K562 (cell line): ENCODE data around the gene ERC2. TPM values are rescaled to one million over a fixed set of nuclear protein-coding genes. Genes with fewer than 3 reads are reported as not detected.

Experiments
- NFATC3 ChIP-seq: fragments of 450-650 bp; IDR thresholded peaks from 2 replicates; pipeline ENCODE4 v1.6.1; 2017; ENCODE audit warnings: mild to moderate bottlenecking
- ZNF766 ChIP-seq: fragments of 200-800 bp; sonication (Bioruptor generic); conservative IDR thresholded peaks from 2 replicates; pipeline ENCODE4 v1.6.1; 2016; ENCODE audit warnings: missing genetic modification characterization, missing compliant biosample characterization
- polyA plus RNA-seq, 8 experiments: library from polyadenylated mRNA; depleted of rRNA in 4 of 8; stranded (reverse) in 5 of 8; unstranded in 3 of 8; fragments of >200 nt; fragmentation: Nextera tagmentation in 2 of 8; fragmentation: Illumina TruSeq in 1 of 8; extraction: Ambion mirVana in 2 of 8; extraction: Trizol in 1 of 8; gene quantifications; 2 replicates each; pipeline versions ENCODE4 v1.2.1 to v1.2.3, GENCODE V29; 2011 to 2014; ENCODE audit warnings: inconsistent platforms in 1 of 8, missing spikeins in 1 of 8
- total RNA-seq, 7 experiments: library from RNA; depleted of rRNA in 6 of 7; stranded (reverse); fragments of >200 nt in 6 of 7; fragmentation: Illumina TruSeq in 2 of 7; extraction: Trizol in 2 of 7; gene quantifications; 2 replicates each; pipeline versions ENCODE4 v1.2.1 to v1.2.3, GENCODE V29; 2011 to 2021; ENCODE audit warnings: low replicate concordance in 1 of 7
- TF ChIP-seq, protein P1 (sequence below): fragments of 450-650 bp; formaldehyde crosslinking; IDR thresholded peaks from 2 replicates; pipeline ENCODE4 v1.4.0; 2022; ENCODE audit warnings: missing genetic modification characterization
- TF ChIP-seq, protein P2 (sequence below): IDR thresholded peaks from 2 replicates; pipeline ENCODE4 v1.6.1; 2011; ENCODE audit not compliant: insufficient read length; ENCODE audit errors: extremely low read depth
- TF ChIP-seq, protein P3 (sequence below): sonication (generic); formaldehyde crosslinking; IDR thresholded peaks from 2 replicates; pipeline ENCODE4 v1.8.1; 2023; ENCODE audit warnings: mild to moderate bottlenecking, missing genetic modification reagents
- TF ChIP-seq, protein P4 (sequence below), 2 experiments: fragments of 150-350 bp in 1 of 2; IDR thresholded peaks; 2 replicates each; pipeline ENCODE4 v1.6.1; 2012 to 2016; ENCODE audit warnings: low read depth in 2 of 2, low read length in 2 of 2, mild to moderate bottlenecking in 1 of 2, moderate library complexity in 1 of 2

Gene ERC2
- total and polyA plus RNA-seq, 9 of the 15 experiments (the other 6 are each of a cell fraction or from before 2014, with no cell fraction given), result 0.04 to 0.18 (median 0.07) TPM; not detected in 2

DNA sequence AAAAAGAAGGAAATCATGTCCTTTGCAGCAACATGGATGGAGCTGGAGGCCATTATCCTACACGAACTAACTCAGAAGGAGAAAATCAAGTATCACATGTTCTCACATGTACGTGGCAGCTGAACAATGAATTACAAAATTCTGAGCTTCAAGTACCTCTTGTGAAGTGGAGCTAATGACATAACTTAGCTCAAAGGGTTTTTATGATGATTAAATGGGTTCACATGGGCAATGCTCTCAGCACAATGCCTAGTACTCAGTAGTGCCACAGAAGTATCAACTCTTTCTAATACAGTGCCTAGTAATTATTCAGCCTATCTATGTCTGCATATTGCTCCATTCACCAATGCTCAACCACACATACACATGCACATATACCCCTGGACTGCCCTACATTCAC, 573.7 kb downstream of the ERC2 start (continued):
- TF ChIP-seq, protein P1, sequence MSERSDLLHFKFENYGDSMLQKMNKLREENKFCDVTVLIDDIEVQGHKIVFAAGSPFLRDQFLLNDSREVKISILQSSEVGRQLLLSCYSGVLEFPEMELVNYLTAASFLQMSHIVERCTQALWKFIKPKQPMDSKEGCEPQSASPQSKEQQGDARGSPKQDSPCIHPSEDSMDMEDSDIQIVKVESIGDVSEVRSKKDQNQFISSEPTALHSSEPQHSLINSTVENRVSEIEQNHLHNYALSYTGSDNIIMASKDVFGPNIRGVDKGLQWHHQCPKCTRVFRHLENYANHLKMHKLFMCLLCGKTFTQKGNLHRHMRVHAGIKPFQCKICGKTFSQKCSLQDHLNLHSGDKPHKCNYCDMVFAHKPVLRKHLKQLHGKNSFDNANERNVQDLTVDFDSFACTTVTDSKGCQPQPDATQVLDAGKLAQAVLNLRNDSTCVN (CRISPR knock-in tag), result no peak
- TF ChIP-seq, protein P2, sequence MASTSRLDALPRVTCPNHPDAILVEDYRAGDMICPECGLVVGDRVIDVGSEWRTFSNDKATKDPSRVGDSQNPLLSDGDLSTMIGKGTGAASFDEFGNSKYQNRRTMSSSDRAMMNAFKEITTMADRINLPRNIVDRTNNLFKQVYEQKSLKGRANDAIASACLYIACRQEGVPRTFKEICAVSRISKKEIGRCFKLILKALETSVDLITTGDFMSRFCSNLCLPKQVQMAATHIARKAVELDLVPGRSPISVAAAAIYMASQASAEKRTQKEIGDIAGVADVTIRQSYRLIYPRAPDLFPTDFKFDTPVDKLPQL, result no peak
- TF ChIP-seq, protein P3, sequence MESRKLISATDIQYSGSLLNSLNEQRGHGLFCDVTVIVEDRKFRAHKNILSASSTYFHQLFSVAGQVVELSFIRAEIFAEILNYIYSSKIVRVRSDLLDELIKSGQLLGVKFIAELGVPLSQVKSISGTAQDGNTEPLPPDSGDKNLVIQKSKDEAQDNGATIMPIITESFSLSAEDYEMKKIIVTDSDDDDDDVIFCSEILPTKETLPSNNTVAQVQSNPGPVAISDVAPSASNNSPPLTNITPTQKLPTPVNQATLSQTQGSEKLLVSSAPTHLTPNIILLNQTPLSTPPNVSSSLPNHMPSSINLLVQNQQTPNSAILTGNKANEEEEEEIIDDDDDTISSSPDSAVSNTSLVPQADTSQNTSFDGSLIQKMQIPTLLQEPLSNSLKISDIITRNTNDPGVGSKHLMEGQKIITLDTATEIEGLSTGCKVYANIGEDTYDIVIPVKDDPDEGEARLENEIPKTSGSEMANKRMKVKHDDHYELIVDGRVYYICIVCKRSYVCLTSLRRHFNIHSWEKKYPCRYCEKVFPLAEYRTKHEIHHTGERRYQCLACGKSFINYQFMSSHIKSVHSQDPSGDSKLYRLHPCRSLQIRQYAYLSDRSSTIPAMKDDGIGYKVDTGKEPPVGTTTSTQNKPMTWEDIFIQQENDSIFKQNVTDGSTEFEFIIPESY (CRISPR knock-in tag), result no peak
- no peak for TF ChIP-seq ZNF766
- TF ChIP-seq NFATC3, result no peak
- TF ChIP-seq, protein P4, sequence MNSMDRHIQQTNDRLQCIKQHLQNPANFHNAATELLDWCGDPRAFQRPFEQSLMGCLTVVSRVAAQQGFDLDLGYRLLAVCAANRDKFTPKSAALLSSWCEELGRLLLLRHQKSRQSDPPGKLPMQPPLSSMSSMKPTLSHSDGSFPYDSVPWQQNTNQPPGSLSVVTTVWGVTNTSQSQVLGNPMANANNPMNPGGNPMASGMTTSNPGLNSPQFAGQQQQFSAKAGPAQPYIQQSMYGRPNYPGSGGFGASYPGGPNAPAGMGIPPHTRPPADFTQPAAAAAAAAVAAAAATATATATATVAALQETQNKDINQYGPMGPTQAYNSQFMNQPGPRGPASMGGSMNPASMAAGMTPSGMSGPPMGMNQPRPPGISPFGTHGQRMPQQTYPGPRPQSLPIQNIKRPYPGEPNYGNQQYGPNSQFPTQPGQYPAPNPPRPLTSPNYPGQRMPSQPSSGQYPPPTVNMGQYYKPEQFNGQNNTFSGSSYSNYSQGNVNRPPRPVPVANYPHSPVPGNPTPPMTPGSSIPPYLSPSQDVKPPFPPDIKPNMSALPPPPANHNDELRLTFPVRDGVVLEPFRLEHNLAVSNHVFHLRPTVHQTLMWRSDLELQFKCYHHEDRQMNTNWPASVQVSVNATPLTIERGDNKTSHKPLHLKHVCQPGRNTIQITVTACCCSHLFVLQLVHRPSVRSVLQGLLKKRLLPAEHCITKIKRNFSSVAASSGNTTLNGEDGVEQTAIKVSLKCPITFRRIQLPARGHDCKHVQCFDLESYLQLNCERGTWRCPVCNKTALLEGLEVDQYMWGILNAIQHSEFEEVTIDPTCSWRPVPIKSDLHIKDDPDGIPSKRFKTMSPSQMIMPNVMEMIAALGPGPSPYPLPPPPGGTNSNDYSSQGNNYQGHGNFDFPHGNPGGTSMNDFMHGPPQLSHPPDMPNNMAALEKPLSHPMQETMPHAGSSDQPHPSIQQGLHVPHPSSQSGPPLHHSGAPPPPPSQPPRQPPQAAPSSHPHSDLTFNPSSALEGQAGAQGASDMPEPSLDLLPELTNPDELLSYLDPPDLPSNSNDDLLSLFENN (IDR thresholded peaks at IDR 0.05; ENCODE audit: low read depth in 2 of 2, low read length in 2 of 2), result no peak
- TF ChIP-seq, all 486 proteins: peak for 0
